GM21390 (cell line): Measurements from ENCODE around the gene RPL21.

Source experiments
- ATAC-seq: cut with Tn5 transposase; IDR thresholded peaks from one replicate; pipeline ENCODE4 v1.9.1; 2021; ENCODE audit not compliant: unreplicated experiment

RPL21 gene

DNA sequence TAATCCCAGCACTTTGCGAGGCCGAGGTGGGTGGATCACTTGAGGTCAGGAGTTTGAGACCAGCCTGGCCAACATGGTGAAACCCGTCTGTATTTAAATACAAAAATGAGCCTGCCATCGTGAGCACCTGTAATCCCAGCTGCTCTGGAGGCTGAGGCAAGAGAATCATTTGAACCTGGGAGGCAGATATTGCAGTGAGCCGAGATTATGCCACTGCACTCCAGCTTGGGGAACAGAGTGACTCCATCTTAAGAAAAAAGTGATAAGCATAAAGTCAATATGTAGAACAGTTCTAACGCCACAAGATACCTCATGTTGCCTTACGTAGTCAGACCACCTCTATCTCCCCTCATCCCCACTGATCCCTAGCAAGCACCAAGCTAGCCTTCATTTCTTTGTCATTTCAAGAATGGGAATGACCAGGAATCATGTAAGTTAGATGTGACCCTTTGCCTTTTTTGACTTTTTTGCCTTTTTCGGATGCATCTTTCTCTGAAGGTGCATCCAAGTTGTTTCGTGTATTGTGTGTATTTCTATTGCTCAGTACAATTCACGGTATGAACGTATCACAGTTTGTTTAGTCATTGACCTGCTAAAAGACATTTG lies 6.4 kb downstream of the RPL21 start:
- no peak for ATAC-seq

DNA sequence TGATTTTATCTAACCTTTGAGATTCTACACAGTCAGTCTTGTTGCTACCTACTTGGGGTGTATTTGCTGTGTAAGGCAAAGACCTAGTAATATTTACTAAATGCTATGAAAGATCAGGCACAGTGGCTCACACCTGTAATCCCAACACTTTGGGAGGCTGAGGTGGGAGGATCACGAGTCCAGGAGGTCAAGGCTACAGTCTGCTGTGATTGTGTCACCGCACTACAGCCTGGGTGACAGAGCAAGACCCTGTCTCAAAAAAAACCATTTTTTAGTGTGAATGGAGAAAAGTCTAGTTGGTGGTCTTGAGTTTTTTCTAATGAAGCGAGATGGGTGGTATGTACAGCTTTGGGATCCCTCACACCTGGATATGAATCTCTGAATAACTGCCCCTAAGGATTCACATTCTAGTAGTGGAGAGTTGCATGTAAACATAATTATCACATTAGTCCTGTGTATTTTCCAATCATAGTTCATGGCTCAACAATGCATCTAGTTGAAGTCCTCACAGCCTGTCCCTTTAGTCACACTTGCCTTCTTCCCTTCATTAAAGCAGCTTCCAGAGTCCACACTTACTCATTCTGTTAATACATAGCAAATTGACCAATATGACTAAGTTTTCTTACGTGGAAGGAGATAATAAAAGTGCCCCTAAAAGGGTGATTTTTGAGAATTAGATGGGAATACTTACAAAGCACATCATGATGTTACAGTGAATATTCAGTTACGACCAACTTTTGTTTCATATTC lies 7.5 kb downstream of the RPL21 start:
- ATAC-seq: no peak

DNA sequence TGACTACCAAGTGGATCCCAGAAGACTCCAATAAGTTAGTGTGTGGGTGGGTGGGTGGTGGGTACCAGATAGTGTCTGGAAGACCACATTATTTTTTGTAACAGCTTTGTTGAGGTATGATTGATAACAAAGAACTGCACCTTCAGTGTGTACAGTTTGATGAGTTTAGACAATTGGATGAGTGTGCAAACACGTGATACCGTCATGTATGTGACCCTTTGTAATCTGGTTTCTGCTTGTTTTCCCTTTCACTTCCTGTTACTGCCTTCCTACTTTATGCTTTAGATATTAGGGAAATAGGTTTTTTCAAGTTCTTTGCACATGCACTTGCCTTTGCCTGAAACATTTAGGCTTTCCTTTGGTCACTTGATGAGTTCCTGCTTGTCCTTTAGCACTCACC lies 8.5 kb downstream of the RPL21 start:
- ATAC-seq: no peak

DNA sequence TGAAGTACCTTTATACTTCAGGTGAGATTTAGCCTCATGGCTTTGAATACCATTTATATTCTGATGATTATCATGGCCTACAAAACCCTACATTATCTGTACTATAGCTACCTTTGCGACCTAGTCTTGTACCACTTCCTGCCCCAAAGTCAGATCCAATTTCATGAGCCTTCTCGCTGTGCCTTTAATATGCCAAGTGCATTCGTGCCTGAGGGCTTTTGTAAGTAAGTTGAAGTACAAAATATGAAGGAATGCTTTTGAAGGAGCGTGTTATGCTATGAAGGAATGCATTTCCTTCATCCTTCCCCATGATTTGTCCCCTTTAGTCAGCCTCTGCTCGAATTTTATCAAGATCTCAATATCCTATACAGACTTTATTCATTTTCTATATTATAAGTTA lies 10.0 kb downstream of the RPL21 start:
- ATAC-seq: no peak

DNA sequence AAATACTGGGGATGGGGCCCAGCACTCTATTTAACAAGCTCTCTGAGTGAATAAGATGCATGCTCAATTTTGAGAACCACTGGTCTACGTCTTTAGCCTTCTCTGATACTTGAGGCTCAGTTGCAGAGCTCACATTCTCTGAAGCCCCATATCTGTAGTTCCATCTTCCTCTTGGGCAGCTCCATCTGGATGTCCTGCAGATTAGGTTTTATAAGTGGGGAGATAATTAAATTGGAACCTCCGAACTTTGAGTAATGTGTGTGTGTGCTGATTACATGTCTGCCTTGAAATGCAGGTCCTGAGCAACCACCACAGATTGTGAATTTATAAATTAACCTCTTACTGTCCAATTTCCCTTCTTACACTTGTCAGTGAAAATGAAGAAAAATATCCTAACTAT lies 12.1 kb downstream of the RPL21 start:
- no peak for ATAC-seq

DNA sequence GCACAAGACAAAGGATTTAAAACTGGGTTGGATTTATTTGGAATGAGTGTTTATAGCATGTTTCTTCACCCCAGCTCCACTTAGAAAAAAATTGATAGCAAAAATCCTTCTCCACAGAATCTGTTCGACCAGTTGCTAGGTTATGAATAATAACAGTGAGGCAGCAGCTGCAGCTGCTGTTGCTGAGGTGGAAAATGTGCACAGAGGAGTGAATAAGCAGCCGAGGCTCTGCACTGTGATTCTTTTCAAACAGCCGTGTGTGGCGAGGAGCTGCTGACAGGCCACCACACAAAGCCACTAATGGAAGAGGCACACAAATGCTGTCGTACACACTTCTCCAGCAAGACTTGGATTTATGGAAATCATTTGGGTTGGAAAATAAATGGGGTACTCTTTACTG lies 12.8 kb downstream of the RPL21 start:
- no peak for ATAC-seq

DNA sequence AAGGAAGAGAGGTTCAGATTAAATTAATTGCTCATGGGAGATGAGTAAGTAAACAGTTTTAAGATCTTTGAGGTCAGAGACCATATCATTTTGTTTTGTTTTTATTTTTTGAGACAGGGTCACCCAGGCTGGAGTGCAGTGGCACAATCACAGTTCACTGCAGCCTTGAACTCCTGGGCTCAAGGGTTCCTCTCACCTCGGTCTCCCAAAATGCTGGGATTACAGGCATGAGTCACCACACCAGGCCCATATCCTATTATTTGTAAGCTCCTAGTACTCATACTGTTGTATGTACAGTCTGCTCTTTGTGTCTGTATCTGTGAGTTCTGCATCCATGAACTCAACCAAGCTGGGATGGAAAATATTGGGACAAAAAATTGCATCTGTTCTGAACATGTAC lies 13.3 kb downstream of the RPL21 start:
- ATAC-seq: no peak

DNA sequence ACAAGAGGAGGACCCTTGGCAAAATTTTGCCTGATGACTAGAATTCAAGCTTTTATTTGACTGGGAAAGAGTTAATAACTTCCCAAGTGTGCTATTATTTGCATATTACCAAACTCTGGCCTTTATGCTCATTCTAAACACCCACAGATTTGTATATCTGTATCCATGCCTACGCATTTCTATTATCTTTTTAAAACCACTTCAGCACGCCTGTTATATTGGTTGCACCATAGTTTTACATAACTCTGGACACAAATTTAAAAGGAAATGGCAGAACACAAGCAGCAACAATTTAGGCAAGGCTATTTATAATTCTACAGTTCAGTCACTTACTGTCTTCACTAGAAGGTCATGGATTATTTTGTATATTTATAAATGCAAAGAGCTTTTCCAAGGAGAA lies 15.6 kb downstream of the RPL21 start:
- ATAC-seq: no peak

DNA sequence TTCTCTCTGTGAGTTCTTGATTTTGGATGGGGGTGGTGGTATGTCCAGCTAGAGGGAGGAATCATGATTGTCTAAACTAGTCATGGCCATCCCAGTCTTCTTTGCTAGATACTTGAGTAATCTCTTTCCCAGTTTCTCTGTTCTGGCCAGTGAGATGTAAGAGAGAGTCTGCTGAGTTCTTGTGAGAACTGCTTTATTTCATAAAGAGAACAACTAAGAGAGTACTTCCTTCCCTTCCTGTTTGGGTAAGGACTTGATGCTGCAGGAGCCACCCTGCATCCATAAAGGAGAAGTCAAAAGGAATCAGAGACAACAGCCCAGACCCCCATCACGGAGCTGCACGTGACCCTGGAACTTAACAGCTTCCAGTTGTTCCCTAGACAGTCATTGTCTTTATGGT lies 16.2 kb downstream of the RPL21 start:
- ATAC-seq: no peak

DNA sequence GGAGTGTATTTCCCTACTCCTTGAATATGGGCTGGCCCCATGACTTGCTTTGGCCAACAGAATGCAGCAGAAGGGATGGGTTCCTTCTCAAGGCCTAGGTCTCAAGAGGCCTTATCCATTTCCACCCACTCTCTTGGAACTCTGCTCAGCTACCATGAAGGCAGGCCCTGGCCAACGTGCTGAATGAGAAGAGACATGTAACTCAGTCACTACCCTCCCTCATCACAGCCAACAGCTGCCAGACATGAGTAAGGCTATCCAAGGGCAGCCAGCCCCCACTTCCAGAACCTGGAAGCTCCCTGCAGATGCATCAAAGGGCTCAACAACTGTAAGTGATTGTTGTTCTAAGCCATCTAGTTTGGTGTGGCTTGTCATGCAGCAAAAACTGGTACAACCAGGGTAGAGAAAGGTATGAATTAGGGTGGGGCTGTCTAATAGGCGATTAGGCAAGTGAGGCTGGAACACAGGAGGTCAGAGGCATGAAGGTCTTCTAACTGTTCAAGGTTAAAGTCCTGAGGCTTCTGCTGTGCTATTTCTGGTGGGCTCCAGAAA lies 17.8 kb downstream of the RPL21 start:
- no peak for ATAC-seq

DNA sequence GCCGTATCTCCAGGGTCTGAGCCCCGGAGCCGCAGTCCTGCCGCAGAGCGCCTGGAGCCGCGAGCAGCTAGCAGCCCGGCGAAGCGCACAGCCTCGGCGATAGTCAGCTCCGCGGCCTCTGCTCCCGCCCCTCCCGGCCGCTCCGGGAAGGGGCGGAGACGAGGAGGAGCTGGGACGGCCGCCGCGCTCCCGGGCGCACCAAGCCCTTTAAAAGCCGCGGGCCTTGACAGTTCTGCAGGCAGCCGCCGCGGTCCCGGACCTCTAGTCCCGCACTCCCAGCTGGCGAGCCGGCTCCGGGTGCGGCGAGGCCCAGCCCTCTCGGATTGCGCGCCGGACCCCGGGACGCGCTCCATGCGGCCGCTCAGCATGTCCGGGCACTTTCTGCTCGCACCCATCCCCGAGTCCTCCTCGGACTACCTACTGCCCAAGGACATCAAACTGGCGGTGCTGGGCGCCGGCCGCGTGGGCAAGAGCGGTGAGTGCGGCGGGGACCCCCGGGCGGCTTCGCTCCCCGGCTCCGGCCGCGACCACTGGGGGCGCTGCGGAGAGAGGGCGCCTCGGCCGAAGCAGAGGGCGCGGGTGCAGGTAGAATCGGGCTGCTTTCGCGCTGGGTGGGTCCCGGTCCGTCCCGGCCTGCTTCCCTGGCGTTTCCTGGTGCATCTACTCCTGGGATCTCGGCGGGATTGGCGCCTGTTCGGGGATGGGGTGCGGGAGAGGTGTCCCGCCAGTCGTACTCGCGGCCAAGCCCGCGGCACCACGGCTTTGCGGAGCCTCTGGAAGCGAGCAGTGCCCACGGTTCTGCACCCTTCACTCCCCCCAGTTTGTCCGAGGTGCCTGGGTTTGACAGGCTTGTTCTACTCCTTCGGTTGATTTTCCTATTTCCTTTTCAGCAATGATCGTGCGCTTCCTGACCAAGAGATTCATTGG lies 19.5 kb downstream of the RPL21 start, which contains the start of gene RASL11A:
Gene RASL11A, plus strand, starts transcription at position 237 of the 927 bp plus-strand sequence. Its CDS starts 115 bp downstream, at position 352.
- peak; percentile 89 for ATAC-seq

DNA sequence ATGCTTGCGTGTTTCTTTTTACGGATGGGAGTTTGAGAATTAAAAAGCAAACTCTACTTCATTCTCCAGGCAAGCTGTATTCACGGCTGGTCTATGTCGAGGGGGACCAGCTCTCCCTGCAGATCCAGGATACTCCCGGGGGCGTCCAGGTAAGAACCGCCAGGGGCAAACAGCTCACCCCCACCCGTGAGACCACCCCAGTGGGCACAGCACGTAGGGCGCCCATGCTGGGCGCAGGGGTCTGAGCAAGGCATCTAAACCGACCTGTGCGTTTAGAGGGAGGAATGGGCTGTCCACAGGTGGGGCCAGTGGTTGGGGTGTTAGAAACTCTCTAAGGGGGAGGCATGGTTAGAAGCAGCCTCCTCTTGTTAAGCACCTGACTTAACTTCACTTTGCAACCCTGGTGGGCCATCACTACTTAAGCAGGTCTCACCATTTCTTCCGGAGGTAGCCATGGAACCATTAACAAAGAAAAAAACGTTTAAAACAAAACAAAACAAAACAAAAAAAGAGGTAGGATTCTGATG lies 20.3 kb downstream of the RPL21 start:
- ATAC-seq: no peak

DNA sequence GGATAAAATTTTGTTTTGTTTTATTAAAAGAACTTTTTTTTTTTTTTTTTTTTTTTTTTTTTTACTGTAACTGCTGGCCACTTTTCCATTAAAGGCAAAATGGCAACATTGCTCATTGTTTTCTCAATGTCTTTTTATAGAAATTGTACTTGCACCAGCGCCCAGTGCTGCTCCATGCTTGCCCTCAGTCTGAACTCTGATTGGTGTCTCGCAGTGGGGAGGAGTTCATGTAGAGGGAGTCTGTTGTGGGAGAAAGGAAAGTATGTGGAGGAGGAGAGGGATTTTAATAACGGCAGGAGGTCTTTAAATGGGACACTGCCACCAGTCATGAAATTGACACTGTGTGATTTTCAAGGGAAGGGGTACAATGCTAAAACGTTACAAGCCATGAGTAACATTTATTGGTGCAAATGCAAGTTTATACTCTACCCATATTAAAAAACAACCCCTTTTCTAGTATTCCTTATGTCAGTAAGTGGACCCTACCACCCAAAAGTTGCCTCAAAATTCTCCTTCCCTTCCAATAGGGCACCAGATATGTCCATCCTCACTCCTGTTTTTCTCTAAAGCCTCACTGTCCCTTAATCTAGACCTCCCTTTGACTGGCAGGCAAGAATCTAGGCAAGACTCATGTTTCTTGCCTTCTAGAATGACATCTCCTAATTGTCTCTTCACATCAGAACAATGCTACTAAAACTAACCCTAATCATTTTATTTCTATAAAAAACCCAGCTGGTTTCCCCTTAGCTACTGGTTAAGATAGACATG lies 22.5 kb downstream of the RPL21 start:
- ATAC-seq: no peak

DNA sequence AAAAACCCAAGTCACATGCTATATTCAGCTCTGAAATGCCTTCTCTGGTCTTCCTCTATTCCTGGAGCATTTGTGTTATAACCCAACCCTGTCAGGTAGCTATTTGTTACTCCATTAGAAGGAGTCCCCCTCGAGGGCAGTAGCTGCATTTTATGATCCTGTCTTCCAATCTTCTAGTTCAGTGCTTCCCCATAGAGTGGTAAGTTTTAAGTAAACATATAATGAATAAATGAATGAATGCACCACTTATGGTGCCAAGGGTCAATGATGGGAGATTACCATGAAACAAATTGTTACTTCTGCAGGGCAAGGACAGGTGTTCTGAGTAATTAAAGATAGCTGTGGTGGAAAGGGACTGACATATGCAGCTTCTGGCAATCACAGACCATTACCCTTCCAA lies 23.3 kb downstream of the RPL21 start:
- no peak for ATAC-seq

DNA sequence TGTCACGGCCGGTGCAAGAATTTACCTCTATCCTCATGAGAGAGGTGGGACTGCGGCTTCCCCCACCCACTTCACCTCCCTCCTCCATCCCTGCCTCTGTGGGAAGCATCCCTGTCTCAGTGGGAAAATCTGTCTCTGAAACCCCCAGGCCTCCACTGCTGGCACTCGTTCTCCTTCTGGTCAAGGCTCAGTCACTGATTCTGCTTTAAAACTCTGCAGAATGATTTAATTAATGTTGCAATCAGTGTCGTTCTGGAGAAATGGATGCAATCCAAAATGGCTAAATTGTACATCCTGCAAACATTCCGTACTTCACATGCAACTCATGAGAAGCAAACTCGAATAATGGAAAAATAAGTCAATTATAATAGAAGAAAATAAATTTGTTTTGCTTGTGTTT lies 24.8 kb downstream of the RPL21 start:
- no peak for ATAC-seq

DNA sequence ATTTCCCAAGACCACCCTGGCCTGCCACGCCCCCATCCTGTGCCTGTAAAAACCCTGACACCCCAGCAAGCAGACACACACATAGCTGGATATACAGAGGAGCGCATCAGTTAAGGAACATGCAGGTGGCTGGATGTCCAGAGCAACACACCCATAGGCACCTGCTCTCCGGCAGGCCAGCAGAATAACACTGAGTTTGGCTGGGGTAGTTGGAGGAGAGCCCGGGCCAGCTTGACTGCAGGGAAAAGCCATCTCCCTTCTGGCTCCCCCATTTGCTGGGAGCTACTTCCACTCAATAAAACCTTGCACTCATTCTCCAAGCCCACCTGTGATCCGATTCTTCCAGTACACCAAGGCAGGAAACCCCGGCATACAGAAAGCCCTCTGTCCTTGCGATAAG lies 28.1 kb downstream of the RPL21 start:
- no peak for ATAC-seq

DNA sequence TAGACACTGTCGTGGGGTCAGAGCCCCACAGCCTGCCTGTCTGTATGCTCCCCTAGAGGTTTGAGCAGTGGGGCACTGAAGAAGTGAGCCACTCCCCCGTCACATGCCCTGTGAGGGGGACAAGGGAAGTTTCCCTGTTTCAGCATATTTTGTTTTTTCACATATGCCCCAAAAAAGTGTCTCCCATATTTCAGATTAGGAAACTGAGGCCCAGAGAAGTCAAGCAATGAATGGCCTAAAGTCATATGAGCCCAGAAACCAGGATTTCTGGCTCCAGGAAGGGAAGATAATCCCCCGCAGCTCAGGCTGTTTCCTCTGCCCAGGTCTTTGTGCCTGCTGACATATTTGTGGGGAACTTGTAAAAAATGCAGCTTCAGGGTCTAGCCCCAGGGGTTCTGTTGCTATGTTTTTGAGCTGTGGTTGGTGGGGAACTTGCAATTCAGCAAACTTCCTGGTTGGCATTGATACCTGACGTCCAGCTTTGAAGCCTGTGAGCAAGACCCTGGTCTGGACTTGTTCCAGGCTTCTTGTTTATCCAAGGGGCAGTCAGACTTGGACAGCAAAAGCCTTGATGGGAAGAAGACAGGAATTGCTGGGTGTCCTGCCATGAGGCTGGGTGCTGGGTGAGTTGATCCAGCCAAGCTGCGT lies 28.8 kb downstream of the RPL21 start:
- no peak for ATAC-seq

DNA sequence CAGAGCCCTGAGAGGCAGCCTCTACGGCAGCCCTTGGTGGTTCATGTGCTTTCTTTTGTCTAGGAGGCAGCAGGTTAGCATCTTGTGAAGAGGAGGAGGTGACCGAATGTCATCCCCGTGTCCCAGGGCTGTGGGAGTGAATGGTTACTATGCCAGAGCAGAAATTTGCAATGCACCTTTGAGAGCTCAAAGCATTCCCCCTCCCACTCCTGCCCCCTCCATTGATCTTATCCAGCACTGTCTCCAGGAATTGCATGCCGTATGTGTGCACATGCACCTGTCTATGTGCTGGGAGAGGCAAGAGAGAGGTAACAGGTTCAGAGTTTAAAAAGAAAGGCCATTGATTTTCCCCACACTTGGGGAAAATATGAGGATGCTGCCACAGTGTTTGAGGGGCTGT lies 29.5 kb downstream of the RPL21 start:
- no peak for ATAC-seq

DNA sequence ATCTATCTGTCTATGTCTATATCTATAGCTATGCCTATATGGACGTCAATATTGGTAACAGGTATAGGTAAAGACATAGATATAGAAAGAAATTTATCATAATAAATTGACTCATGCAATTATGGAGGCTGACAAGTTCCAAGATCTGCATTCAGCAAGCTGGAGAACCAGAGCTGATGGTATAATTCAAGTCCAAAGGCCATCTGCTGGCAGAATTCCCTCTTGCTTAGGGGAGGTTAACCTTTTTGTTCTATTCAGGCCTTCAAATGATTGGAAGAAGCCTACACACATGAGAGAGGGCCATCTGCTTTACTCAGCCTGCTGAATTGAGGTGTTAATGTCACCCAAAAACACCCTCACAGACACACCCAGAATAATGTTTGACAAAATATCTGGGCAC lies 30.1 kb downstream of the RPL21 start:
- ATAC-seq: no peak

DNA sequence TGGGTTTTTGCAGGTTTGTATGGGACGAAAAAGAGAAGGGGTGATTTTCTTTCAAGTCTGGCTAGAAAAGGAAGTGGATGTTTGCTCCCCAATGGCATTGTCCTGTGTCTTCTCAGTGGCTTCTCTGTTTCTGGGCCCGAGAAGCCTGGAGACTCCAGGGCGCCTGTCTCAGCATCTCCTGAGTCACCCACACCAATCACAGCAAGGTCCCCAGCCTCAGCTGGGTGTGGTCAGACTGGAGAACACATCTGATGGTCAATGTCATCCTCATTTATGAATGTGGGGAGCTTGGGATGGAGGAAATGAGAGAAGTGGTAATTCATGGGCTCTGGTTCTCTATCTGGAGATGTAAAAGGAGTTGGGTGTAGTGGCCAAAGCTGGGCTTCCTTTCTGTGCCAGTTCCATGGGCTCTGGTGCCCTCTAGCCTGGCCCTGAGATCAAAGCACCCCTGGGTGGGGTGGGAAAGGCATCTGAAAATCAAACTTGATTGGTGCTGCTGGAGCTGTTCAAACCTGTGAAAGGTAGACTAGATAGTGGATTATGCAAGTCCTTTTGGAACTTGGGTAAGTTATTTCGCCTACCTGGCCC lies 32.6 kb downstream of the RPL21 start:
- no peak for ATAC-seq
